Loucy (cell line): Measurements from ENCODE around the gene PTH2R.

Experiments
- H2AFZ ChIP-seq: fragments of 200-600 bp; sonication (generic); 2 replicates; pipeline ENCODE4 v1.6.0; 2016; ENCODE audit warnings: antibody characterized with exemption, mild to moderate bottlenecking, low read length, moderate library complexity
- H3F3A ChIP-seq: fragments of 200-600 bp; 2 replicates; pipeline ENCODE4 v1.6.0; 2016; ENCODE audit warnings: antibody characterized with exemption, low read depth, mild to moderate bottlenecking
- H3K27me3 ChIP-seq: fragments of 200-600 bp; sonication (generic); 2 replicates; pipeline ENCODE4 v1.6.1; 2014; ENCODE audit warnings: low read length, mild to moderate bottlenecking; ENCODE audit not compliant: insufficient read depth, poor library complexity, severe bottlenecking
- H3K36me3 ChIP-seq: fragments of 200-600 bp; sonication (generic); 2 replicates; pipeline ENCODE4 v1.6.1; 2016; ENCODE audit warnings: low read length; ENCODE audit not compliant: insufficient read depth
- H3K4me1 ChIP-seq: fragments of 200-600 bp; sonication (generic); 2 replicates; pipeline ENCODE4 v1.5.1; 2014; ENCODE audit warnings: low read length, mild to moderate bottlenecking; ENCODE audit not compliant: insufficient read depth, poor library complexity, severe bottlenecking
- H3K4me2 ChIP-seq: fragments of 200-600 bp; sonication (generic); 2 replicates; pipeline ENCODE4 v1.6.0; 2014; ENCODE audit warnings: antibody characterized with exemption, low read length, low read depth, mild to moderate bottlenecking; ENCODE audit not compliant: poor library complexity, severe bottlenecking
- H3K4me3 ChIP-seq: fragments of 200-600 bp; sonication (generic); 2 replicates; pipeline ENCODE4 v1.5.1; 2014; ENCODE audit warnings: low read length, mild to moderate bottlenecking, mixed read lengths; ENCODE audit not compliant: poor library complexity, severe bottlenecking
- H3K79me2 ChIP-seq: fragments of 200-600 bp; sonication (generic); 2 replicates; pipeline ENCODE4 v1.6.1; 2014; ENCODE audit warnings: low read length; ENCODE audit not compliant: insufficient read depth
- H3K9ac ChIP-seq: fragments of 200-600 bp; sonication (generic); 2 replicates; pipeline ENCODE4 v1.6.0; 2014; ENCODE audit warnings: mild to moderate bottlenecking, low read depth, low read length, moderate library complexity; ENCODE audit not compliant: poor library complexity, severe bottlenecking
- H3K9me2 ChIP-seq: fragments of 200-600 bp; sonication (generic); replicated peaks from 2 replicates; pipeline ENCODE4 v1.6.1; 2016; ENCODE audit warnings: low read depth, low read length, mixed read lengths
- H3K9me3 ChIP-seq: fragments of 200-600 bp; sonication (generic); 2 replicates; pipeline ENCODE4 v1.6.1; 2014; ENCODE audit warnings: mild to moderate bottlenecking, antibody characterized with exemption, low read length, low read depth; ENCODE audit not compliant: insufficient read depth
- H4K20me1 ChIP-seq: fragments of 200-600 bp; sonication (generic); 2 replicates; pipeline ENCODE4 v1.6.0; 2014; ENCODE audit warnings: antibody characterized with exemption, low read length, mild to moderate bottlenecking; ENCODE audit not compliant: insufficient read depth, poor library complexity, severe bottlenecking
- CTCF ChIP-seq: fragments of 200-600 bp; sonication (generic); conservative IDR thresholded peaks from 2 replicates; pipeline ENCODE4 v1.5.1; 2014; ENCODE audit warnings: mild to moderate bottlenecking, antibody characterized with exemption, low read length
- EZH2phosphoT487 ChIP-seq: fragments of 200-600 bp; IDR thresholded peaks from 2 replicates; pipeline ENCODE4 v1.6.1; 2018; ENCODE audit warnings: antibody characterized with exemption, mild to moderate bottlenecking, moderate library complexity, borderline replicate concordance

The PTH2R gene

GRCh38 chr2:208485390-208485789 is 78.8 kb downstream of the PTH2R start:
- no peak for TF ChIP-seq CTCF
- Histone ChIP-seq H2AFZ (no peak overlapping the region), H3K4me1 (no peaks in the 10 kb centered on the region), H4K20me1 (no peaks in the 10 kb centered on the region), H3F3A (no peaks in the 10 kb centered on the region), H3K79me2 (no peaks in the 10 kb centered on the region), H3K4me2 (no peak overlapping the region), H3K27me3 (no peaks in the 10 kb centered on the region), H3K4me3 (no peak overlapping the region), H3K9me3 (no peaks in the 10 kb centered on the region), H3K9ac (no peak overlapping the region), H3K9me2 (no peaks in the 10 kb centered on the region), H3K36me3 (no peaks in the 10 kb centered on the region)

- no peak overlapping the region for H3K9ac ChIP-seq
Observed at GRCh38 chr2:208488686-208489564, 82.3 kb downstream of the PTH2R start.

GRCh38 chr2:208489687-208490086 is 83.1 kb downstream of the PTH2R start:
- Histone ChIP-seq H2AFZ (no peak overlapping the region), H3K4me2 (no peak overlapping the region), H3K79me2 (no peaks in the 10 kb centered on the region), H3K9me3 (no peaks in the 10 kb centered on the region), H3K36me3 (no peaks in the 10 kb centered on the region), H3K27me3 (no peaks in the 10 kb centered on the region), H4K20me1 (no peaks in the 10 kb centered on the region), H3K4me1 (no peaks in the 10 kb centered on the region), H3K9ac (no peak overlapping the region), H3F3A (no peaks in the 10 kb centered on the region), H3K9me2 (no peaks in the 10 kb centered on the region), H3K4me3 (no peak overlapping the region)
- no peak for TF ChIP-seq EZH2phosphoT487
- no peak for TF ChIP-seq CTCF

More at GRCh38 chr2:208488686-208489564, 82.3 kb downstream of the PTH2R start:
- no peak overlapping the region for H3K4me2 ChIP-seq
- H3K79me2 ChIP-seq = no peaks in the 10 kb centered on the region
- no peaks in the 10 kb centered on the region for H3K36me3 ChIP-seq
- no peak overlapping the region for H3K4me3 ChIP-seq
- no peaks in the 10 kb centered on the region for H3F3A ChIP-seq
- H3K27me3 ChIP-seq = no peaks in the 10 kb centered on the region
- no peak overlapping the region for H2AFZ ChIP-seq
- no peaks in the 10 kb centered on the region for H3K4me1 ChIP-seq
- no peaks in the 10 kb centered on the region for H4K20me1 ChIP-seq
- H3K9me2 ChIP-seq = no peaks in the 10 kb centered on the region
- no peaks in the 10 kb centered on the region for H3K9me3 ChIP-seq
- TF ChIP-seq EZH2phosphoT487 (no peak), CTCF (no peak)
